NCI-H2107 (cell line): ENCODE results near the gene TRPM3.

Experiments
- DNase-seq: peaks from one replicate; lab custom pipeline; 2025; lab: John Stamatoyannopoulos, UW

Gene TRPM3

GRCh38 chr9:70947086-70947485 lies 174.3 kb downstream of the TRPM3 start:
- DNase-seq: no peak

DNA sequence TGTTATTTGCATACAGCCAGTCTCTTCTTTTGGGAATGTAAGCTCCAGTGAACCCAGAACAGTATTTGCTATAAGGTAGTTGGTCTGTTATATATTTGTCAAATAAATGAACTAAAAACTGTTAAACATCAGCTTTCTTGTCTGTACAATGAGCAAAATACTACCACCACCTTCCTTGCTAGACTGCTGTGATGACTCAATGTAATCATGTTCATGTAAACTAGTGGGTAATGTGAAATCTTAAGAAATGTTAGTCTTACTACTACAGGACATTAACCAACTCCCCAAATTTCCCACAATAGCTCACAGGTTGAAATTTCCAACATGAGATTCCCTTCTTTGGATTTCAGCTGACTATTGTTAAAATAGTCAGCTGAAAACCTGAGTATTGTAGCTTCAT lies 176.1 kb downstream of the TRPM3 start:
- DNase-seq: no peak

- DNase-seq: no peak
These were observed 180.2 kb downstream of the TRPM3 start for GRCh38 chr9:70941191-70941590.

GRCh38 chr9:70940605-70941004 lies 180.8 kb downstream of the TRPM3 start:
- no peak for DNase-seq

DNA sequence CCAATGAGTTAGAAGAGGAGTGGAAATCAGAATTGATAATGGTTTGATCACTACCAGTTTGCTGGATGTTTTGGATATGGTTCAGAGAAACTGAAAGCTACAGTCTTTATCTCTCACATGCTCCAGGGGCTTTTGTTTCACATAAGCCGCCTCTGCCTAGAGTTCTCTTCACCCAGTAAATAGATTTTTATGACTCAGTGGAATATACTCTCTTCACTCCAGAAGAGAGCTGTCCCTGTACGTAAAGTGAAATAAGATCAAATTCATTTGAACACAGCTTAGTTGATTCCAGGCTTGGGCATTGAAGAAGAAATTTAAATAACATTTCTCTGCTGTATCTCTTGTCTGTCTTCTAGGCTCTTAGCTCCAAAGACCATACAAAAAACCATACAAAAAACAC lies 184.9 kb downstream of the TRPM3 start:
- no peak for DNase-seq

DNA sequence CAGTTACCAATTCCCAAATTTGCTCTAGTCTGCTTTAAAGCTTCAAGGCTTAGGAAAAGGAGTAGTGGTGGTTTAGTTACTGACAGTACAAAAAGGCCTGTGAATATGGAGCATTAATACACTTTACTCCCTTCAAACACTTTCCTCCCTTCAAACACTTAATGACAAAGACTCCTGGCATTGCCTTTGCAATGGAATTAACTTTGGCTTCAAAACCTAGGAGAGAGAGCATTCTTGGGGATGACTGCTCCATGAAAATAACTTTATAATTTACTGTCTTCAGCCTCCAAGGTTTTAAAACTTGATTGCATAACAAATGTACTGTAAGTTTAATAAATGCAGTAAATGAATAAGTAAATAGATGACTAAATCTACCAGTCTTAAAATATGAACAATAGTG lies 185.6 kb downstream of the TRPM3 start:
- no peak for DNase-seq

DNA sequence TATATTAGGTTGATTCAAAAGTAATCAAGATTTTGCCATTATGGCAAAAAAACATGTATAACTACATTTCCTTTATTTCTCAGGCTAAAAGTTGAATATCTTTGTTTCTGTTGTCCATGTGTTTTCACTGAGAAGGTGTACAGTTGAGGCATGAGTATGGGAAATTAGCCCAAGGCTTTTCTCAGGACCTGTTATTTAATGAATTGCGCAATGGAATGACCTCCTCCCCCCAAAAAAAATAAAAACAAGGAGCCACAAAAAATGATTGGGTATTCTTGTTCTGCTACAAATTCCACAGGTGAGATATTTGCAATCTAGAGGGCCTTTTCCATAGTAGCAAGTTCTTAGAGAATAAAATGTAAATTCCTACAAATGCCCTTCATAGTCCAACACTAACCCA lies 186.8 kb downstream of the TRPM3 start:
- no peak for DNase-seq

DNA sequence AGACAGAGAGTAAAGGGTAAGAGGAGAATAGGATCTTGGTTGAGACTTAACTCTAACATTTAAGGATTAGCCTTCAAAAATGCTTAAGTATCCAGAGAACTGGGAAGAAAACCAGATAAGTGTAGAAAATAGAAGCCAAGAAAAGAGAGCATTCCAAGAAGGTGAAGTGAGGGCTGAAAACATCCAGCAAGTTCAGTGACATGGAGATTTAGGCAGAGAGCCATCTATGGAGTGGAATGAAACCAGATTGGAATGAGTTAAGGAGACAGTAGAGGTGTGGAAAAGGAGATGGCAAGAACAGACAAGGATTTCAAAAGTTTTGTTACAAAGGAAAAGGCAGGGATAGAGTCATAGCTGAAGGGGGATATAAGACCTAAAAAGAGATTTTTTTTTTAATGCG lies 188.1 kb downstream of the TRPM3 start:
- DNase-seq: no peak

- DNase-seq: no peak
These were observed 189.3 kb downstream of the TRPM3 start for GRCh38 chr9:70932097-70932496.

GRCh38 chr9:70927530-70927929 lies 193.9 kb downstream of the TRPM3 start:
- DNase-seq: no peak

DNA sequence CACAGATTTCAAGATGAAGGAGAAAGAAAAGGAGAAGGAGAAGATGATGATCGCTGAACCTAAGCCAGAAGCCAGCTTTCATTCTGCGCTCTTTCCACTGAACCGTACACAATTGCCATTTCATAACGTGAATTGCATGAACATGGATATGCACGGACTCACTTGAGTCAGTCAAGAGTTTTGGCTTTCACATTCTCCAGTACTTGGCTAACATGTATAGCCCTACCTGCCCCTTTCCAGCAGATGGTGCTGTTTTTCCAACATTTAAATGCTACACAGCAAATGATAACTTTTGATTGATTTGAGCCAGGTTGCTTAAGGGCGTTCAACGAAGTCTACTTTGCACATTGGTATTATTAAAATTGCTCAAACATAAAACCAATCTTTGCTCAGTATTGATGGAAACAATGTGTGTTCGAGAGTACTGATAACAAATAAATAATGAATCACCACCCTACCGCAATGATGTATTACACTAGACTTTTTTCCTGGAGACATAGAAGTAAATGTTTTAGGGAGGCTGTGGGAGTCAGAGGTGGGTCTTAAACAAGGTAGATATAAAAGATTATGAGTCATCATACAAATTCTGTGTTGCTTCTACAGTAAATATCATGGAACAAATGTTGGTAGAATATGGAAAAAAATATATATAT lies 196.4 kb downstream of the TRPM3 start:
- no peak for DNase-seq

DNA sequence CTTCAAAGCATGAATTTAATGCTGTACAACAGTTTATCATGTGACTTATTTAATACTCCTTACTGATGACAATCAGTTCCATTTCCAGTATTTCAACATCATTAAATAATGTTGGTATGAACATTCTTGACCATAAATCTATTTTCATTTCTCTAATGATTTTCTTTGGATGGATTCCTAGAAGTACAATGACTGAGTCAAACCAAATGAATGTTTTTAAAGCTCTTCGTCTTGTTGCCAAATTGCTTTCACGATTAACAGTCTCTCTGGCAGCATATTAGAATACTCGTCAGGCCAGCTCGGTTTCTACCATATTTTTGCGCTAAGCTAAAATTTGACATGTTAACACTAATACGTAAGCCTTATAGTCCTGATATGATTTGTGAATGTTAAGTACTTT lies 197.0 kb downstream of the TRPM3 start:
- DNase-seq: no peak

GRCh38 chr9:70923961-70924360 lies 197.5 kb downstream of the TRPM3 start:
- no peak for DNase-seq

GRCh38 chr9:70921136-70921535 lies 200.3 kb downstream of the TRPM3 start:
- DNase-seq: no peak

GRCh38 chr9:70917277-70917676 lies 204.1 kb downstream of the TRPM3 start:
- no peak for DNase-seq

- no peak for DNase-seq
These were observed 209.6 kb downstream of the TRPM3 start for GRCh38 chr9:70911791-70912190.

DNA sequence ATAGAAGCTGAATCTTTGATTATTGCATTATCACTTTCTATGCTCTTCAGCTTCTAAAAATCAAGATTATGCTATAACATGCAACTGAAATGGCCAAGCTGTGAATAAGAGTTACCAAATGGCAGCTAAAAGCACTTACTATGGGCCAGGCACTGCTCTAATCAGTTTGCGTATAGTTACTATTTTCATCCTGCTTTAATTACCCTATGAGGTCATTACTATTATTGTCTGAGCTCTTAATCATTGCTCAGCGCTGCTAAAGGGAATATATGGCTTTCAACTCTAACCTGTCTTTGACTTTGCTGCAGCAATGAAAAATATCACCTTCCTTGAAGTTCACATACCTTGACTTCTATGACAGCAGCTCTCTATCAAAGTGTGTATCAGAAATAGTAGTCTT lies 210.8 kb downstream of the TRPM3 start:
- no peak for DNase-seq

GRCh38 chr9:70902692-70903131 lies 218.7 kb downstream of the TRPM3 start:
- no peak for DNase-seq

DNA sequence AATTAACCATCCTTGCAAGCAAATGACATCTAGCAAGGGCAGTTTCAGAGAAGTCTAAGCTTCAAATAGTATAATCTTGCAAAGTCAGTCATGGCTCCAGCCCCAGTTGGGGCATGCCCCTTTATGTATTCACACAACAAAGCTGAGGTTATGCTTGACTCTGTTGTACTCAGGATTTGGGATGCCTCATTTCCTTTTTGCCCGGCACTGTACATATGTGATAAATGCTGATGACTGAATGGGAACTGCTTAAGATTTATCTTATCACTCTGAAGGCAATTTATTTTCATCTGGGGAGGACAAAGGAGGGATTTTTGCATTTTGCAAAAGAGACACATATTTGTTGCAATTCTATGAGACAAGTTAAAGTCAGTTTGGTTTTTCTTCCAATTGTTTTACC lies 219.2 kb downstream of the TRPM3 start:
- DNase-seq: no peak

GRCh38 chr9:70901746-70902145 lies 219.7 kb downstream of the TRPM3 start:
- no peak for DNase-seq

DNA sequence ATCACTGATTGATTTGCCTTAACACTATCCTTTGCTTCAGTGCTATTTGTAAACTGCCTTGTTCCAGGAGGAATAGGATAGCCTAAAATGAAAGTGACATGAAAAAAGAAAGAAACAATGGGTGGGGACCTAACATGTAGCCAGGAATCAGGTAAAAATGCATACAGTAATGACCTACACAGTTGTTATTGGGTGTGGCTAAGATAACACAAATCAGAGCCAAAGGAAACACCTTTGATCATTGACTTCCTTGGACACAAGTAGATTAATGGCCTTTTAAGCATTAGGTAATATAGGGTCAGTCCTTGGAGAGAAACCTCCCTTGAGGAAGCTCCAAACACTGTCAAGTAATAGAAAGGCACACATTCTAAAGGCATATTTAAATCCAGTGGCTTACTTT lies 220.4 kb downstream of the TRPM3 start:
- no peak for DNase-seq

GRCh38 chr9:70893580-70894122 lies 227.8 kb downstream of the TRPM3 start:
- DNase-seq: no peak

GRCh38 chr9:70888471-70888870 lies 232.9 kb downstream of the TRPM3 start:
- DNase-seq: no peak

- no peak for DNase-seq
These were observed 233.6 kb downstream of the TRPM3 start for GRCh38 chr9:70887826-70888225.
